Activated CD8-positive, alpha-beta memory T cell treated with anti-CD3 and anti-CD28 coated beads, Interleukin-2, amount 50 U/mL, for 24 hours (primary cell): Measurements from ENCODE around the gene BCL6.

Experiments
- DNase-seq: peaks from one replicate; pipeline ENCODE4 v3.0.0-alpha.2; 2020; ENCODE audit errors: extremely low read depth

Gene BCL6

DNA sequence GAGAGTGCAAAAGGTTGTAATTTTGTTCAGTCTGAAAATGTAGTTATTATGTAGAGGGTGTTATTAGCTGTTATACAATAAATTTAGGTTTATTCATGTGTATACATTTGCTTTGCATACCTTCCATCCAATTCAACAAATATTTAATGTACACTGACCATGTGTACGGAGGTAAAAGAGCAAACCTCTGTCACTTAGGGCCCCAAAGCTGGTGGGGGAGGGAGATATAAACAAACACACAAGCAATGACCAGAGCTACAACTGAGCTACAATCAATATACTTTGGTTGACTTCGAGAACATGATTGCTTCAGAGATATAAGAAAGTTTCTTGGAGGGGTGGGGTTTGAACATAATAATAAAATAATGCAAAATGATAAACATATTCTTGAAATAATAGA lies 17.5 kb upstream of the BCL6 start:
- DNase-seq = no peak

DNA sequence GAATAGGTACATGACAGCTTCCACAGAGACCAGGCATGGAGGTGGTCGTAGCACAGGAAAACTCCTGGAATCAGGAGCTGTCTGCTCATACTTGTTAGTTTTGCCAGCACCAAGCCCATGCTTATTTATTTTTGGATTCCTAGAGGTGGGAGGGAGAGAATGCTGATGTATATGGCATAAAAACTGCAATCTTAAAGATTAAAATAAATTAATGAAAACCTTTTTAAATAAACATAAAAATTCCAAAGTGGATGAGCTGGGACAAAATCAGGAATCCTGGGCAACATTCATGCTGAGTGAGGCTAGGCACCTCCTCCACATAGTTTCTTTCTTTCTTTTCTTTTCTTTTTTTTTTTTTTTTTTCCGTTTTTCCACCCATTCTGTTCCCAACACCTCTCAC lies 14.3 kb upstream of the BCL6 start:
- no peak for DNase-seq

DNA sequence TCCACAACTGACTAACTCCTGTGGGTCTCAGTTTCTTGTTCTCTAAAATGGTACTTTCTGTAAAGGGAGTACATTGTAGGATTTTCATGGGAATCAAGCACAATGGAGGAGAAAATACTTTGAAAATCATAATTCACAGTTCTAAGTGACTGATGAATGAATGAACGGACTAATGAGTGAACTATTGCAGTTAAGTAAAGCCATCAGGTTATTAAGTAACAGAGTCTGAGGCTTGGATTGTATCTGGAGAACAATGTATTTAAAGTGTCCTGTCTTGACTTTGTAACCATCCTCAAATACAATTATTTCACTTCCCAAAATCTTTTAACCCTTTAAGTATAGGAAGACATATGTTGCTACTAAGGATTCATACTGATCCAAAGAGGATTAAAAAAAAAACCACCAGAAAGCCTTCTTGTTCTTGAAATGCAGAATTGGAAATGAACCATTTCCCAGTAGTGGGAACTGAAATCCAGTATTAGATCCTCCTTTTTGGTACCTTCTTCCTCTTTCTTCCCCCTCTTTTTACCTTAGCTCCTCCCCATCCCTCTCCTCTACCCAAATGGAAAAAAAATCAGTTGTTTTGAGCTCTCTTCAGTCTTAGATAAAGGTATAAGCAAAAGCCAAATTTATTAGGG lies 13.2 kb upstream of the BCL6 start:
- DNase-seq = no peak

DNA sequence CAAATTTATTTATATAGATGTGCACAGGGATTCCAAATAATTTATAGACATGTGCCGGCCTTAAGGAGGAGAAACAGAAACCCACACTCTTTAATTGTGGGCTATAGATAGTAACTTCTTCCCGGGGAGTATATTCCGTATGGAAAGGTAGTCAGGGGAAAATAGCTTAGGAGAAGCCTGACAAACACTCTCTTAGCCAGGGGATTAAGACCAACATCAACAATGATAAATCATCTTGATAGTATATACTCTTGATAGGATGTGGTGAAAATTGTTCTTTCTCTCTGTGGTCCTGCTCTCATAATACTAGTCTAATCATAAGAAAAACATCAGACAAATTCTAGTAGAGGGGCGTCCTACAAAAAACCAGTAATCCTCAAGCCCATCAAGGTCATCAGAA lies 8.2 kb upstream of the BCL6 start:
- no peak for DNase-seq

DNA sequence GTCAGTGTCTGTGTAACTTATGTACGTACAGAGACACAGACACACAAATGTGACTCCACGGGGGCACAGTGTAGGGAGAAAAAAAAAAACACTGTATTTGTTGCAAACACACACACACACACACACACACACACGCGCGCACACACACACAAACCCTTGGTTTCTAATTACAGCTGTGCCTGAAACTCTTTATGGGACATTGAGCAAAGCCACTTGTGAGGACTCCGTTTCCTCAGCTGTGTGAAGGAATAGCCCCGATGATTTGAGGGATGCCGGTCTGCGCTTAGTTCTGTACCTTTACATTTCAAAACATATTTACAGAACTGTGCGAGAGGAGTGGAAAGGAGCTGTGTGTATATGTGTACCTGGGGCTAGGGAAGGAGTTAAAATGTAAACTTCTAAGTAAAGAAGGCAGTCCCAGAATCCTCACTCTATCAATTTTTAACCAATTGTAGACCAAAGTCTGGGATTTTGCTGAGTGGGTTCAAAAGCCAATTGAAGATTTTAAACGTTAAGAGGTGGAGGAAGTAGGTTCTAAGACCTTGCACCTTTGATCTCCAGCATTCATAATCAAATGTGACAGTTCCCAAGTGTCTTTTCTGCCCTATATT lies 5.3 kb upstream of the BCL6 start:
- DNase-seq = no peak

DNA sequence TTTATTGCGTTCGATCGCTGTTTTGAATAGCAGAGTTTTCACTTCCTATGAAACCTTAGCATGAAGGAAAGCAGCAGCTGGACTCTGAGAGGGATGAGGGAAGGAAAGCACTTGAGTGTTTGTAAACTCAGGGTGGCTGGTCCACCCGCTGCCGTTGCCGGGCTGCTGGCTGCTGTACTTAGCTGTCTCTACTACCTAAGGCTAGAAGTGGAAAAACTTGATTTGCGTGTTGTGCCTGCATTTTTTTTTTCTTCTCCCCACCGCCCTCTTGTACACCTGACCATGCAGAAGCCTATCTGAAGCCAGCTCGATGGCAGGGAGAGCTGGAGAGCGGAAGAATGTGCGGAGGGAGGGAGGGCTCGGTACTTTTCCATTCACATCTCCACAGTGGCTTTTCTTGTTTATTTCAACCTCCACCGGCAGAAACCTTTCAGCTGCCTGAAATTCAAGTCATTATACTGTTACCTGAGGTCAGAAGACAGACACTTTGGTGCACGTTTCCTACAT lies 4.8 kb upstream of the BCL6 start:
- no peak for DNase-seq

DNA sequence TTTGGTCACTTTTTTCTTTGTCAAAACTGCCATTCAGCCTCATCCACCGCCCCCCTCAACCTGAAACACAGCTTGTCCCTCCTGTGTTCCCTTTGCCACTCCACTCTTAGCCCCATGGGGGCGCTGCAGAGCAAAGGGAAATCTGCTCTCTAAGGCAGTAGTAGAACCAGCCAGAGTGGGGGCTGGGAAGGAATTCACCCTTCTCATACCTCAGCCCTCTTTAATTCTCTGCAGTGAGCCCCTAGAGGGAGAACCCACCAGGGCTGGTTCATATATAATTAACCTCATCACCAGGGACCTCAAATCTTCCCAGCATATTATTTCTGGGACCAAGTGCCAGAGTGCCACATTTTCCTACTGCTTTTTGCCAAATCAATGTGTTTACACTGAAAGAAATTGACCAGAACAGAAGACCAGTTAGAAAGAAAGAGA lies 2.8 kb upstream of the BCL6 start:
- DNase-seq = peak; percentile 85

DNA sequence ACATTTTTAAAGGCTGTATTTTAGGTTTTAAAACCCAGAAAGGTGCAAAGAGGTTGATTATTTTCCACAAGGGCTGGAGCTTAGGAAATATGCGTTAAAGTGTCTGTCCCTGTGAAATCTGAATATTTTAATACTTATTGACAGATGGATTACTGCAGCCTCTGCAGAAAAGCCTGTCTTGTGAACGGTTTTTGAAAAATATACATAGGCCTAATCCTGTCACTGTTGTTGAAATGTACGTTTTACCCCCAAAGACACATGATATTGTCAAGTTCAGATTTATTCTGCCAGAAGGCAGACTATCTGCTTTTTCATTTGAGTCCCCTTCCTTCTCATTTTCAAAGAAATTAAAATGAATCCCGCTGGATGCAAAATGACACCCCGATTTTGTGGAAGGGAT lies 2.2 kb upstream of the BCL6 start:
- DNase-seq = no peak

DNA sequence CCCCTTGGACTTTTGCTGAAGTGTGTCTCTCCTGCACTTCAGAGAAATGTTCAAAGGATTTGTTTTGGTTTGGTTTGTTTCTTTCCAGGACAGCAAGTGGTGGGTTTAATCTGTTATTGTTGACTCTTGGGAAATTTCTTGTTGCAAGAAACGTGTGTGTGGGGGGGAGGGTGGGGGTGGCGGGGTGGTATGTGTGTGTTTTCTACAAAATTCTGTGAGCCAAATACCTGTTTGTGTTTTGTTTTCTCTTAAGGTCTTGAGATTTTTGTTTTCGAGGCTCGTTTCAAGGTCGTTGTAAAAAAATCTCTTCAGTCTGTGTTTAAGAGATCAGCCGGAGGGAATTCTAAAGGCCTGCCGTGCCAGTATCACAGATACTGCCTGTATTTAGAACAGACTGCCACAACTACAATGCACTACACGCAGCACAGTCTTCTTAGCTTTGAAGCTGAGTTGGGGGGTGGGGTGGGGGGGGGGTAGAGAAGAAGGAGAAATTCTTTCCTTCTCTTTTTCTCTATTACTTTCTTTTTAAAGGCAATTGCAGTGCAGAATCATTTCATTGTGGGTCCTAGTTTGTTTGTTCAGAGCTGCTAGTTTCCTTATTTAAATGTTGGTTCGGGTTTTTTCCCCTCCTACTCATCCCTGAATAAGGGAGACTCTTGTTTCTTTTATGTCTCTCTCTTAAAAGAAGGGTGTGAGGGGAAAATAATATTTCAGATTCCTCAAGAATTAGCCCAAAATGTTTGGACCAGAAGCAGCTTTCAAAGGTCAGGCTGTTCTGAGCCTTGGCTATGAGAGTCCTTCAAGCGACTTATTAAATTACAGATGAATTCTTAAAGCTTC lies 1.4 kb upstream of the BCL6 start:
- DNase-seq = no peak

DNA sequence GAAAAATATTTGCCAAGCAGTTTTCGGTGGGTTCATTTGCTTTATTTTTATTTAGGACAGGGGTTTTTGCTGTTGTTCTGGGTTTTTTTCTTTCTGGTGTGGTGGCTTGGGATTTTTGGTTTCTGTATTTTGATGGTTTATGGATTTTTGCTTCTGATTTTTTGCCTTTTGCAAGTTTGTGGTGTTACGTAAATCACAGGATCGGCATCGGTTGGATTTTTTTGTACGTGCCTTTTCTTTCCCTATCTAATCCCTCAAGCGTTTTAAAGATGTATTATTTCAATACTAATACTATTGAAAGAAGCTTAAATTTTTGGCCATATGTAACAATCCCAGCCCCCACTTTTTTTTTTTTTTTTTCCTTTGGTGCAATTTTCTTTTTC lies 782 bp upstream of the BCL6 start:
- no peak for DNase-seq

DNA sequence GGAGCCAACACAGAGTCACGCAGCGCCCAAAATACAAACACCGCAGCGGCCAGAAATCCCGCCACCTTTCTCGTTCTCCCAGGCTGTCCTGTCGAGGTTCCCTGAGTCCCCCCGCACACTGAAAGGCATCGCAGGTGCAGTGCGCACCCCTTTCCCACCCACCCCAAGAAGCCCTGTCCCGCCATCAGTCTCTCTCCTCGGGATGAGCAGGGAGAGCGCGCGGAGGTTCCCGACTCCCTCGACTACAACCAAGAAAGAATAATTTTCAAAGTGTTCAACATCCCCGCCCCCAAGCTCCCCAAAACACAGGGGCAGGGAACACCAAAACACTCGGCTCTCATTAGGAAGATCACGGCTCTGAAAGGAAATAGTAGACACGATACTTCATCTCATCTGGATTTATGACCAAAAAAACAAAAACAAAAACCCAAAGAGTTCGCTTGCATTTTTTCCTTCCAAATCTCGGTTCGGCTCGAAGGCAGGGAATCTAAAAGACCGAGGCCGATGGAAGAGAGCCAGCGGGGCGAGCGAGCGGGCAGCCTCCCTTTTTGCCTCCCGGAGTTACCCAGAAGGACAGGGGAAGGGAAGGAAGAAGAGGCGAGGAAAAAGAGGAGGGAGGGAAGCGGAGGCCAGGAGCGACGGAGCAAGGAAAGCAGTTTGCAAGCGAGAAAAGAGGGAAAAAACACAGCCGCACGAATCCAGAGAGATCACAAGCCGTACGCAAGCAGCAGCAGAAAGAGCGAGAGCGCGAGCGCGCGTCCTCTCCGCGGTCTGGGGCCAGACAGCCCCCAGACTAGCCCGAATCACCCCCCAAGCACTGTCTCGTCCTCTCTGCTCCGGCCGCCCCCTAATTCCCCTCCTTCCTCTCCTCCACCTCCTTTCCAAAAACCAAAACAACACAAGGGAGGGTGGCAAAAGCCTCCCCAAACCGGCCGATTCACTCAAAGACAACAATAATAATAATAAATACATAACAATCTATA lies 808 bp downstream of the BCL6 start:
- no peak for DNase-seq

DNA sequence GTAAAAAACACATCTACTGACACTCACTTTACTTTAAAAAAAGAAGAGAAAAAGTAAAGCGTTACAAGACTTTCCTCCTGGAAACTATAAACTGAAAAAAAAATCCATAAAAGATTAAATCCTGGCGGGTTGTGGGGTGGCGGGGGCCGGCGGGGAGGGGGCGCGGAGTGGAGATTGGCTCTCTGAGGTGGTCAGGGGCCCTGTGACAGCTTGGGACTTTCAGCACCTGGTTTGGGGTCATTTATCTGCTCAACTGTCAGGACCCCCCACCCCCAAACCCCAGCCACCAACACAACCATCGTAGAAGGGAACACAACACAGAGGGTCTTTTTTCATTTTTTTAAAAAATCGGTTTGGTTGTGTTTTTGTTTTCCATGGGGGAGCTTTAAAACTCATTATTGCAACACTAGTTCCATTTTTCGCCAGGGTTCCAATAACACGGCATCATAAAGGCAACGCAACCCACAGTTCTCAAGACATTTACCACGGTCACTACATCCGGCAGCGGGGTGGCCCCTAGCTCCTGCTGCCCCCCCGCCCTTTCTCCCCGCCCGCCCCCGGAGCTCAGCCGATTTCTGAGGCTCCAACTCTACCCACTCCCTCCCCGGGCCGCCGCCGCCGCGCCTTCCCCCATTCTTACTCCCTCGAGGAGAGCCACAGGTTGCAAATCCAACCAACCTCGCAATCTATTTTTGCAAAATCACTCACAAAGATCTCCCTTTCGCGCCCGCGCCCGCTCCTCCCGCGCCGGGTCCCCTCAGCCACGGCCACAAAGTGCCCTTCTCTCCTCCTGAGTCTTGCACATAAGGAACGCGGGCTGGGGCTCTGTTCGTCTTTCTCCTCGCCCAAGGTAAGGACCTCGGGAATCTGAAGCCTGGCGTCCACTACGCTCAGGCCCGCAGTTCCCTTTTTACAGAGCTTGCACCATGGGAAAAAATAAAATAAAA lies 1.8 kb downstream of the BCL6 start:
- no peak for DNase-seq

DNA sequence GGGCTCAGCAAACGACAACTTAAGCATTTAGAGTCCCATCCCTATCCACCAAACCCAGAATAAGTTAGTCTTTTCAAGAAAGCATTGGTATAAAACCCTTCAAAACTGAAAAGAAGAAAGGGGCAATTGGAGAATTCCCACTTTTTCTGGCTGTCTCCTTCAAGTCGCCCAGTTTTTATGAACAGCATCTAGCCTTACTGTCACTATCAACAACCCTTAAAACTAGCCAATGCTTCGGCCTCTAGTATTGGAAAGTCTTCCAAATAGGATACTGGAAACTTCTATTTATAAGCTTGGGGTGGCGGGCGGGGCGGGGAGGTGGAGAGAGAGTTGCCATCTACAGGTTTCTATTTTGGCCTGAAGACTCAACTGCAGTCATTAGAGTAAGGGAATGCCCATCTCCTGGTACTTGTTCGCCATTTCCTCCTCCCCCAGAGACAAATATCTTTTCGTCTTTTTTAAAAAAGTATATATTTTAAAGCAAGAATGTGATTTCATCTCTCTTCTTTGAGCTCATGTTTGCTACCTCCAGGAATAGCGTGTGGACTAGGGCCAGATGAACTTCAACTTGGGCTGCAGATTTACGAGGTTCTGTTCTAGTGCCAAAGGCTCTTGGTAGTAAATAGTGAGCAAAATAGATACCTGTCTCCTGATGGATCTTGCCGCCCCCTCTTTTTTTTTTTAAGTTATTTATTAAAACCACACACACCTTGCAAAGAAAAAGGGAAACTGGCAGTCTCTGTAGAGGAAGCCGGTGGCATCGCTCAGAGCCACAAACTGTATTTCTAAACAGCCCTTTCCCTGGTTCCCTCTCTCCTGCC lies 2.7 kb downstream of the BCL6 start:
- DNase-seq = no peak

DNA sequence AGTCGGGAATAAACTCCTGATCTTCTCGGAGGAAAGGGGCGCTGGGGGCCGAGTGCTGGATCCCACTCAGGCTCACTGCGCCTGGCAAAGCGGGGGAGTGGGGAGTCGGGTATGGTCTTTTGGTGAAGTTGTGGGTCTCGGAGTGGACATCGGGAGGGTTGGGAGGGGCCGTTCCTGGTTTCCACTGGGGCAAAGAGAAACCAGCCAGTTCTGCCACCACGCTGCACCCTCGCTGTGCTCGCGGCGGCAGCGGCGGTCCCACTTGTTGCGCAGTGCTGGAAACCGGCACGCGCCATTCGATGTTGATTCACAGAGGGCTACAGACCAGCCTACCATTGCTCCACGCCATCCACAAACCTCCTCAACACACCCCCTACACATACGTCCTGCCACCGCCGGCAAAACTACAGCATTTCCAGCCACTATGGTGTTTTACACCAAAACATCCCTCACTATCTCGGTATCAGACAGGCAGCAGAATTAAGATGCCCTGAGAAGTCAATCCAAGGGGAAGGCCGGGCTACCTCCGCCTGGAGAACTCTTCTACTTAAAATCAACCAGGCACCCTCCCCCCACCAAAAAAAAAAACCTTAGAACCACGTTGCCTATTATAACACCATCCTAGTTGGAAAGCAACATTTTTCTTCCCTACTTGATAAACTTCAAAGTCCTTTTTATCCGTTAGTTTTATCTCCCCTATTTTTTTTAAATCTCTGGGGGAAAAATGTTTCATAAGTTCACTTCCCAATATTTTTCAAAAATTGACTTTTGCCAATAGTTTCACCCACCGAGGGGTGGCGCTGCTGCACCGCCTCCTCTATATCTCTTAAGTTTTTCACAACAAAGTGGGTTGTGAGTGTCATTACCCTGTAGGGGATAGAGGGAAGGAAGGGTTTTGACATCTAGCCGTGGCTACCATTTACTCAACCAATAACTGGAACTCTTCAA lies 3.6 kb downstream of the BCL6 start:
- DNase-seq = no peak

DNA sequence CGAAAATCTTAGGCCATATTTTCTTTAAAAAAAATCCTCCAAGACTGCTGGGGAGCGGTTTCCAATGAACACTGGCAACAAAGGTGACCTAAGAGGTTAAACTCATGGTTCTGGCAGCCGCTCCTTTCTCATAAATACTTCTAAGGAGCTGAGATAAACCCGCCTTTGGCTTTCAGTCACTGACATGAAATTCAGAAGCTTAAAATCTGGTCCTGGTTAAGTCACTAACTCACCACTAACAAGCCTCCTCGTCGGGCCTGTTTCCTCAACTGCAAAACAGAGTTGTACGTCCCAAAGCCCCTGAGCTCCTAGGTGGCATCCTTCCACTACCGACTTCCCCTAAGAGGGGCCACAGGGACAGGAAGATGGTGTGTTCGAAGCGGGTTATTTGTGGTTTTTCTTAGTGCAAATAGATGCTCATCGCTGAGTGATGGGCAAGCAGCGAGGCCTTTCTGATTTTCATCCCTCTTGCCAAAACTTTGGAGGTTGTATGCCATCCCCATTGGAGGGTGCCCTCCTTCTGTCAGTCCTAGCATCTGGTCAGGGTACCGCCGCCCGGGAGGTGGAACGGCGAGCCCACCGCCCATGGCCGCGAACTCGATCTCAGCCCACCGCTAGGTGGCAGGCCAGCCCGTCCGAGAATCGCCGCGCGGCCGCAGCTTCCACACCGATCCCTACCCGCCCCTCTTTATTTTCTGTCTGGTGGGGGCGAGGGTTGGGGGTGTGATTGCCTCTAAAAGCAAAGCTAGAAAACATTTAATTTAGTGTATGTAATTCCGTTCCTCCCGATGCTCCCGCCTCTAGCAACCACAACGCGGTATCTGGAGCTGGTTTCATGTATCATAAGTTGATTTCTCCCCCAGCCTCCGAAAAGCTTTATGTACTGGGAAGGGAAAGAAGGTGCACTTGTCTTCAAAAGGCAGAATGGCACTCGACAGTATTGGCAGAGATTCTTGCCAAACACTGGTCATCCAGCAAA lies 4.6 kb downstream of the BCL6 start:
- no peak for DNase-seq

DNA sequence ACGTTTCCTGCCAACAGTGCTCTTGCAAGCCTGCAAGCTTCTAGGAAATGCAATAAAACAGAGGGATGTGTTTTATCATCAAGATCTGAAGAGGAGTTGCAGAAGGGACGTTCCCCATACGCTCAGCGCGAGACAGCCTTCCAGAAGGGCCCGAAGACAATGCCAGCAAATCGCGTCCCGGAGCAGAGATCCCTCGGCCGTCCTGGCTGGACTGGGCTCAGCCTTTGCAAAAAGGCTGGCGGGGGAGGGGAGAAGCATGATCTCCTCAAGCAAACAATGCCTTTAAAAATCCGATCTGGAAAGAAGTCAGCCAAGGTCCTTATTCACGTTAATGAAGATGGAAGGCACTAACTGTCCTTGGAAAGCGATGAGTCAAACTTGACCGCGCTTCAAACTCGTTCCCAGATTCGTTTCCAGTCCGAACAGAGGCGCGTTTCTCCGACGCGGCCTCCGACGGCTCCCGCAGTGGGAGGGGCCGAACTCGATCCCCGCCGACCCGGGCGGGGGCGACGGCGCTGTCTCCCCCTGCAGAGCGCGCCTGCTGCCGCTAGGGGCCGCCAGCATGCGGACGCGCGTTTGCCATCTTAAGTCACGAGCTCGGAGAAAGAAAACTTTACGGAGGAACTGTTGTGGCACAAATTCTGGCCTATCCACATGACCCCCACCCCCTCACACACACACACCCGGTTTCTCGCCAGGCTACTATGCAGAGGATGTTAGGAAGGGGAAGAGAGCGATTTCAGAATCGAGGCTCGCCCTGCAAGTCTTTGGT lies 5.5 kb downstream of the BCL6 start:
- no peak for DNase-seq
